HL-60 (cell line): ENCODE results near the gene ZSWIM4.

Experiments used
- CTCF ChIP-seq: IDR thresholded peaks from one replicate; pipeline ENCODE4 v1.5.1; 2011; ENCODE audit warnings: low read length, control low read depth, inconsistent platforms; ENCODE audit not compliant: insufficient read depth
- GABPA ChIP-seq: IDR thresholded peaks from 2 replicates; pipeline ENCODE4 v1.6.1; 2012; ENCODE audit warnings: low read depth
- POLR2AphosphoS5 ChIP-seq: IDR thresholded peaks from 2 replicates; pipeline ENCODE4 v1.6.1; 2012; ENCODE audit warnings: low read depth
- REST ChIP-seq: IDR thresholded peaks from 2 replicates; pipeline ENCODE4 v1.6.1; 2012; ENCODE audit warnings: low read depth; ENCODE audit not compliant: insufficient replicate concordance
- SPI1 ChIP-seq: IDR thresholded peaks from 2 replicates; pipeline ENCODE4 v1.6.1; 2012; ENCODE audit warnings: low read depth, mild to moderate bottlenecking, borderline replicate concordance

- TF ChIP-seq CTCF (no peak), REST (no peak), POLR2AphosphoS5 (no peak), GABPA (no peak), SPI1 (no peak)
Measured at GRCh38 chr19:13757805-13758772, 37.2 kb upstream of the ZSWIM4 start.
